GM12878 (cell line): ENCODE measurements around the gene RAD1. TPM values are rescaled to one million over a fixed set of nuclear protein-coding genes. Genes with fewer than 3 reads are reported as not detected.

Experiments
- polyA plus RNA-seq, 11 experiments: library from polyadenylated mRNA; depleted of rRNA in 4 of 11; unstranded in 6 of 11; stranded (reverse) in 5 of 11; fragments of >200 nt; fragmentation: Nextera tagmentation in 4 of 11; fragmentation: Illumina TruSeq in 1 of 11; extraction: Ambion mirVana in 4 of 11; extraction: Trizol in 1 of 11; gene quantifications; 1 replicate in 1 of 11; 2 replicates in 10 of 11; pipeline versions ENCODE4 v1.2.1 to v1.2.3, GENCODE V29; 2011 to 2016; ENCODE audit warnings: inconsistent platforms in 2 of 11, missing spikeins in 2 of 11, low read depth in 1 of 11
- total RNA-seq, 4 experiments: library from RNA; depleted of rRNA in 3 of 4; stranded (reverse); fragments of >200 nt in 3 of 4; fragmentation: Illumina TruSeq in 1 of 4; extraction: Trizol in 1 of 4; gene quantifications; 2 replicates each; pipeline versions ENCODE4 v1.2.1 to v1.2.3, GENCODE V29; 2013 to 2021

RAD1 gene
- total and polyA plus RNA-seq, 10 of the 15 experiments (the other 5 are each of a cell fraction or from before 2014, with no cell fraction given) = 21.1 to 58.4 (median 37.2) TPM

Other genes with a start within 250 kb of the RAD1 start
- 0.34 and 0.93 TPM in 2 replicates for gene TTC23L, start 76.3 kb downstream of the RAD1 start, total RNA-seq (2014; rRNA removed)
- 0.09 TPM in 1 of 2 replicates, not detected in the other for gene TTC23L, start 76.3 kb downstream of the RAD1 start, total RNA-seq (2014; rRNA removed; fragmentation: Illumina TruSeq; extraction: Trizol)
- gene TTC23L, start 76.3 kb downstream of the RAD1 start, total RNA-seq (2021) = not detected in 2 replicates
- gene TTC23L, start 76.3 kb downstream of the RAD1 start, polyA plus RNA-seq (2011; rRNA removed) = not detected in 2 replicates
- gene TTC23L, start 76.3 kb downstream of the RAD1 start, polyA plus RNA-seq (2014; fragmentation: Illumina TruSeq; extraction: Trizol) = not detected in 2 replicates
- not detected for gene TTC23L, start 76.3 kb downstream of the RAD1 start, polyA plus RNA-seq (2014; fragmentation: Nextera tagmentation; extraction: Ambion mirVana)
- gene TTC23L, start 76.3 kb downstream of the RAD1 start, polyA plus RNA-seq (2014; rRNA removed) = not detected in 2 replicates
- gene TTC23L, start 76.3 kb downstream of the RAD1 start, polyA plus RNA-seq (2016; fragmentation: Nextera tagmentation; extraction: Ambion mirVana) = not detected
- gene BRIX1, start 207 bp upstream of the RAD1 start, total RNA-seq (2014; rRNA removed) = 80.5 and 87.2 TPM in 2 replicates
- gene BRIX1, start 207 bp upstream of the RAD1 start, total RNA-seq (2014; rRNA removed; fragmentation: Illumina TruSeq; extraction: Trizol) = 74.2 and 80.3 TPM in 2 replicates
- 48.3 and 50.4 TPM in 2 replicates for gene BRIX1, start 207 bp upstream of the RAD1 start, total RNA-seq (2021)
- 71.4 and 113 TPM in 2 replicates for gene BRIX1, start 207 bp upstream of the RAD1 start, polyA plus RNA-seq (2011; rRNA removed)
- gene BRIX1, start 207 bp upstream of the RAD1 start, polyA plus RNA-seq (2014; fragmentation: Illumina TruSeq; extraction: Trizol) = 83.1 and 114 TPM in 2 replicates
- gene BRIX1, start 207 bp upstream of the RAD1 start, polyA plus RNA-seq (2014; fragmentation: Nextera tagmentation; extraction: Ambion mirVana) = 10 to 100 TPM; 58.2 to 77.4 TPM
- 49.5 and 59.5 TPM in 2 replicates for gene BRIX1, start 207 bp upstream of the RAD1 start, polyA plus RNA-seq (2014; rRNA removed)
- gene BRIX1, start 207 bp upstream of the RAD1 start, polyA plus RNA-seq (2016; fragmentation: Nextera tagmentation; extraction: Ambion mirVana) = 100 to 1,000 TPM; 113 to 119 TPM
- gene DNAJC21, start 14.1 kb upstream of the RAD1 start, total RNA-seq (2014; rRNA removed) = 16.5 and 22.8 TPM in 2 replicates
- gene DNAJC21, start 14.1 kb upstream of the RAD1 start, total RNA-seq (2014; rRNA removed; fragmentation: Illumina TruSeq; extraction: Trizol) = 50.3 and 53.5 TPM in 2 replicates
- 34.6 and 36.3 TPM in 2 replicates for gene DNAJC21, start 14.1 kb upstream of the RAD1 start, total RNA-seq (2021)
- 30.9 and 53.1 TPM in 2 replicates for gene DNAJC21, start 14.1 kb upstream of the RAD1 start, polyA plus RNA-seq (2011; rRNA removed)
- 51.7 and 60.6 TPM in 2 replicates for gene DNAJC21, start 14.1 kb upstream of the RAD1 start, polyA plus RNA-seq (2014; fragmentation: Illumina TruSeq; extraction: Trizol)
- 10 to 100 TPM; 14.6 to 22.0 TPM for gene DNAJC21, start 14.1 kb upstream of the RAD1 start, polyA plus RNA-seq (2014; fragmentation: Nextera tagmentation; extraction: Ambion mirVana)
- gene DNAJC21, start 14.1 kb upstream of the RAD1 start, polyA plus RNA-seq (2014; rRNA removed) = 19.7 and 25.4 TPM in 2 replicates
- 10 to 100 TPM in 1 of 2 experiments, 1 to 10 TPM in 1; 9.2 to 11.6 TPM for gene DNAJC21, start 14.1 kb upstream of the RAD1 start, polyA plus RNA-seq (2016; fragmentation: Nextera tagmentation; extraction: Ambion mirVana)
- gene AGXT2, start 132.4 kb upstream of the RAD1 start, total RNA-seq (2014; rRNA removed) = not detected in 2 replicates
- gene AGXT2, start 132.4 kb upstream of the RAD1 start, total RNA-seq (2014; rRNA removed; fragmentation: Illumina TruSeq; extraction: Trizol) = not detected in 2 replicates
- gene AGXT2, start 132.4 kb upstream of the RAD1 start, total RNA-seq (2021) = not detected in 2 replicates
- not detected in 2 replicates for gene AGXT2, start 132.4 kb upstream of the RAD1 start, polyA plus RNA-seq (2011; rRNA removed)
- gene AGXT2, start 132.4 kb upstream of the RAD1 start, polyA plus RNA-seq (2014; fragmentation: Illumina TruSeq; extraction: Trizol) = not detected in 2 replicates
- gene AGXT2, start 132.4 kb upstream of the RAD1 start, polyA plus RNA-seq (2014; fragmentation: Nextera tagmentation; extraction: Ambion mirVana) = not detected
- gene AGXT2, start 132.4 kb upstream of the RAD1 start, polyA plus RNA-seq (2014; rRNA removed) = not detected in 2 replicates
- gene AGXT2, start 132.4 kb upstream of the RAD1 start, polyA plus RNA-seq (2016; fragmentation: Nextera tagmentation; extraction: Ambion mirVana) = not detected